Activated T-cell treated with anti-CD3 and anti-CD28 coated beads for 24 hours (primary cell): Measurements from ENCODE around the gene TTI1.
"Not testable (repeated sequence)": the region's sequence is repeated elsewhere in the genome, so short reads cannot be mapped to it uniquely, and the experiment has no call there.

Source experiments
- DNase-seq: peaks from one replicate; pipeline ENCODE4 v3.0.0-alpha.2; 2020; ENCODE audit warnings: low read depth

TTI1 gene

GRCh38 chr20:38009416-38009815 is 23.8 kb downstream of the TTI1 start:
- not testable (repeated sequence) for DNase-seq

GRCh38 chr20:38008233-38008944 is 24.9 kb downstream of the TTI1 start:
- no peak for DNase-seq

GRCh38 chr20:38007526-38007925 is 25.7 kb downstream of the TTI1 start:
- DNase-seq = no peak

DNA sequence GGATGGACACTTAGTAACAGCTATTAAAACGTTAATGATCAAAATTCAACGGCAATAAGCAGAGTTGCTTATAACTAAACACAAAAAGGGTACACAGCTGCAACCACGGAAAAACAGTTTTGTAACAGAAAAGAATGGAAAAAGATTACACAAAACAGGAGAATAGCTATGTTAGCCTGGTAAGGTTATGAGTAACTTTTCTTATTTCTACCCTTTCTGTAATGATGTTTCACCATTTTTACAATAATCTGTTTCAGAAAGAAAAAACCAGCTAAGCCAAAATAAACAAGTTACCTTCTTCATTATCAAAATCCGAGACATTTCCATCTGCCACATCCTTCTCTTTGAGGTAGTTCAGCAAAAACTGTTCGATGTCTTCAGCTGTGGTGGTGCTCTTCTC is 27.4 kb downstream of the TTI1 start:
- no peak for DNase-seq

DNA sequence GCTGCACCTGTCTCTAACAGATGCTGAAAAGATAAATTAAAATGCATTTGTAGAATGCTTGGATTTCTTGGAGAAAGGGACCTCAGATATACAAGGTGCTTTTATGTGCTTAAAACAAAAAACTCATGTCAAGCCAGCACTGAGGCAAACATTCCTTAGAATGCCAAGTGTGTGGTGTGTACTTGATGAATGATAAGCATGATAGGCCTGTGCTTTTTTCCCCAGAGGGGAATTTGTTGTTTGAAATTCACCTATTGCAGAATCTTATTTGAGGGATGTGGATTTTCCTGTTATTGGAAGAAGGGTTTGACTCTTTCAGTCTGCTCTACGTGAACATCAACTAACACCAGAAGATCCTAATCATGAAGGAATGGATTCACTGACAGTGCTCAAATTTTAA is 28.8 kb downstream of the TTI1 start:
- DNase-seq = no peak

DNA sequence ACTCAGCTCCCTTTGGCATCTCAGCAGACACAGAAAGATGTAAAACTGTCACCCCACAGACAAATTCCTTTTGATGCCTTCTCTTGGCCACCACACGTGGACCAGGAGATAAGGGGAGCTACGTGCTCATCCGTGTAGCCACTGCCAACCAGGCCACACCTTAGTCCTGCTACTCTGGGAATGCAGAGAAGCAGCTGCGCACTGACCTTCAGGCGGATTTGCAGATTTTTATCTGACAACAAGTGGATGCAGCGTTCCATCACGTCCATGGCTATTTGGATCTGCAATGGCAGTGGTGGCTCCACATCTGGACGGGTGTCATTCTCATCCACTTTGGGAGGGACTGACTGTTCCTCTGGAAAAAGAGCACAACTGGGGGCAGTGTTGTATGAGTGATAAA is 30.8 kb downstream of the TTI1 start:
- no peak for DNase-seq

GRCh38 chr20:38001981-38002380 is 31.3 kb downstream of the TTI1 start:
- DNase-seq = no peak

DNA sequence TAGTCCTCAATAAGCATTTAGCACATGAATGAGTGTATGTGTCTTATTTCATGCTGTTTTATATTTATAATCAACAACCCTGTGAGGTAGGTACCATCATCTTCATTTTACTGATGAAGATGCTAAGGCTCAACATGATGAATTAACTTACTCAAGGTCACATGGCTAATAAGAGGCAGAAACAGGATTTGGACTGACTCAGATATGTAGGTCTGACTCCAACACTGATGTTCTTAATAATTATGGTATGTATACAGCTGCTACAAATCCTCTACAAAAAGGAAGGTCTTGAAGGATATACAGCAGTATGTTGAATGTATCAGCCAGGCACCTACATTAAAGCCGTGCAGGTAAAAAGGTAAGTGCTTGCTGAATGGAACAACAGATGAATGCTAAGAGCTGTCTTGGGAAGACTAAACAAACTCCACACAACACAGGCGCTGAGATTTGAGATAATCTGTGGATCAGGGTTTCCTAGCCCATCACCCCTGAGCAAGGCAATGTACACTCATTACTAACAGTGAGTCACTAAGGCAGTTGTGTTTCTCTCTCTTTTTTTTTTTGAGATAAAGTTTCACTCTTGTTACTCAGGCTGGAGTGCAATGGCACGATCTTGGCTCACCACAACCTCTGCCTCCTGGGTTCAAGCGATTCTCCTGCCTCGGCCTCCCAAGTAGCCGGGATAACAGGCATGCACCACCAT is 31.9 kb downstream of the TTI1 start:
- no peak for DNase-seq

GRCh38 chr20:38000293-38000692 is 33.0 kb downstream of the TTI1 start:
- DNase-seq = no peak

DNA sequence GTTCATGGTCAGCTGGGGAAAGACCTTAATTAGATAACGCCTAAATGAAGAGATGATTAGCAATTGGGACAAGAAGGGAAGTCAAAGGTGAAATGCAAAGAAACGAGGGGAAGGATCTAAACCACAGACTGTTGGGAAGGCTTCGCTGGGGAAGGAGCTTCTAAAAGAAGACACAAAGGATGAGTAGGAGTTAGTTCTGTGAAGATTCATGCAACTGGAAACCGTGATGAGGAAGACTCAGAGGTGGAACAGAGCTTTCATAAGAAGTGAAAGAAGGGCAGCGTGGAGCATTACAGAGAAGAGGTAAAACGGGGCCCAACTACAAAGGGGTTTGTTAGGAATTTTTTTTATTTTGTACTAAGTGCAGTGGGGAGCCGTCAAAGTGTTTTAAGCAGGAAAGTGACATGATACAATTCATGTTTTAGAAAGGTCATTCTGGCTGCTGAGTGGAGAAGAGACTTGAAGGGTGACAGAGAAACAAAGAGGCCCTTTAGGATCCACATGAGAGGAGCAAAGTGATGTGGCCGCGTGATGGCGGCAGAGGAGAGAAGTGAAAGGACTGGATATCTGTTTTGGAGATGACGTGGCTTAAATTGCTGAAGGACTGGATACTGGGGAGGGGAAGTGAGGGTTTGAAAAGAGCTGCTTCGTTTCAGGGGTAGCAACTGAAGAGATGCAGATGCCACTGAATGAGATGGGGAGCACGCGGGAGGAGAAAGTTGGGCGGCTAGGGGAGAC is 33.6 kb downstream of the TTI1 start:
- no peak for DNase-seq

- no peak for DNase-seq
Observed at GRCh38 chr20:37997516-37997915, 35.7 kb downstream of the TTI1 start.

DNA sequence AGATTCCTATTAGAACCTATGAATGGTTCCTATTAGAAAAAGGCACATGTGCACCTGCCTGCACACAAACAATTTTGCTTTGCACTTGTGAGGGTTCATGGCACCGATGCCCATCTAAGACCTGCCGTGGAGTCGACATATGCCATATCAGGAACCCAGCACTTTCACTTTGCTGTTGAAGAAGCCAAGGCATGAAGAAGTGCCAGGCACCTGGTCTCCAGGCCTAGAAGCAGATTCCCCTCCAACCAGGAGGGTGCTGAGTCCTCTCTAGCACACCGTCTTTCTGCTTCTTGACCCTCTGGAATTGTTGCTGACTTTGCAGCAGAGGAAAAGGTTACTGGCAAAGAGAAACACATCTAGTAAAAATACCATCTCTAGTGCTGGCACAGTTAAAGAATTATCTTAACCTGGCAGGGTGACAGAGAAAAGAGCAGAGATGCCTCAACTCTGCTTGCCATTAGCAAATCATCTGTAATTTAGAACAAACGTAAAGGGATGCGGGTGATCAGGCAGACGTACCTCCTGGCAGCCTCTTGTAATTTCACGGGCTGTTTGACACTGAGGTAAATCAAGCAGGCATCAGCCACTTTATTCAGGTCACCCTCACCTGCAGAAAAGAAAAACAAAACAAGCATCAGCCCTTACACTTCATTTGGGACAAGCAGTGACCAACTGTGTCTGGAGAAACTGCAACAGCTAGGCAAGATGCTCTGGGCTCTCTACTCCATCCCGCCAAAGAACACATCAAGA is 37.2 kb downstream of the TTI1 start:
- no peak for DNase-seq

DNA sequence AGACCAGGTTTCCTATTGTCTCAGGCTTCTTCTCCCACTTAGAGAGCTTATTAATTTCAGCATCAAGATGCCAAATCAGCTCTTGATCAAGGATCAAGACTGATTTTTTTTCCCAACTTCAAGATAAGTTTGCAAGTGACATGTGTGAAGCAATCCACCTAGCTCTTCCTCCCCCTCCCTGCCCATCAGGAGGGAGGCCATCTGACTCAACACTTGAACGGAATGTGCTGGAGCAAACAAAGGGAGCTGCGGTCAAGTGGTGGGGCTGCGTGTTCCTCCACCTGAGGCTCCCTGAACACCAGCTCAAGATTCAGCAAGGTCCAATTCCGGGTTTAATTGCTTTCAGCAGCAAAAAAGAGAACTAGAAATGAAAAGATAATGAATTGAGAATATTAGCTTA is 38.7 kb downstream of the TTI1 start:
- no peak for DNase-seq

GRCh38 chr20:37992802-37993409 is 40.4 kb downstream of the TTI1 start:
- no peak for DNase-seq

GRCh38 chr20:37991908-37992307 is 41.3 kb downstream of the TTI1 start:
- no peak for DNase-seq

DNA sequence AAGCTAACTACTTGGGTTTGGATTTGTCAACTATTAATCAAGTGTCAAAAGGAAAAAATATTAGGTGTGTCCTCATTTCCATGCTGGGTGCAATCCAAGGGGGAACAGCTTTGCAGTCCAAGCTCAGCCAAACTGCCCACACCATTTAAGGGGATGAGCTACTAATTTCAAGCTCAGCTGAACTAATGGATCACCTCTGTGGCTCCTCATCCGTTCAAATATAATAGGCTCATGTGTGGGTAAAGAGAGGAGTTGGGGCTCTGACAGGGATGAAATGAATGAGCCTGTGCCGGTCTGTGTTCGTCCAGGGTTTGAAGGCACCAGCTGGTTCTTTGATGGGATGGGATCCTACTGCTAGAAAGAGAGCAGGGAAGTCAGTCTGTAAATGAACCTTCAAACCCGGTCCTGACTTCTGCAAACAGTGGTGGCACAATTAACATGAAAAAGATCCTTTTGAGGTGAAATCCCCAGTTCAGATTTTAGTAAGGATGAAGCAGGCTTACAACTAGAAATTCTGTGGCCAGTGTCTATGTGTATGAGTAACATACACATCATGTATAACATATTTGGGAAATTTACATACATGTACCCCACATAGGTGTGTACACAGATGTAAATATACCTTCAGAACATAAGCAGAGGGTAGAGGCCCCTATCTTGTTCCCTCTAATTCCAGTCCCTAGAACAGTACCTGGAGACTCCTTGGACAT is 41.9 kb downstream of the TTI1 start:
- no peak for DNase-seq

DNA sequence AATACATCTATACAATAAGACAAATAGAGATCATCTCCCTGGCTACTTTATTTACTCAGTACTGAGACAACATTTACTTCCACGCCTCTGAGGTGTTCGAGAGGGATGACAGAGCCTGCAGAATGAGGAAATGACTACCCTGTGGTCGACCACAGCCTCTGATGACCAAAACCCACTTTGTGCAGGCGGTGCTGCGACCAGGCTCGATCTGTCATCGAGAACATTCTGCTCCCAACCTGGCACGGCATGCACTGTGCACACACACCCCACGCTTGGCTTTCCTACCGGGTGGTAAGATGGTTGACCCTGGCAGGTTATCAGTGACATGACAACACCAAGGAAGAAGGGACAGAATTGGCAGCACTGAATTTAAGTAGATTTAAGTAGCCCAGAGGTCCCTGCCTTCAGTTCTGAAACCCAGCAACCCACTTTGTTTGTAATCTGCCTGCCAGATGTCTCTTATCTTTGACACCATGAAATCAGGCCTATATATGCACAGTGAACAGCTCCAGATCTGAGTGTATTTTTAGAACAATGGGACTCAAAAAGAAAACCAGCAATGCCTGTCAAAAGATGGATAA is 42.6 kb downstream of the TTI1 start:
- peak; percentile 19 for DNase-seq

- DNase-seq = no peak
Observed at GRCh38 chr20:37989601-37990295, 43.5 kb downstream of the TTI1 start.

- no peak for DNase-seq
Observed at GRCh38 chr20:37988306-37988954, 44.8 kb downstream of the TTI1 start.
